IMR-90 (cell line): Measurements from ENCODE around the gene UGGT1. TPM values are rescaled to one million over a fixed set of nuclear protein-coding genes. Genes with fewer than 3 reads are reported as not detected.

Experiments
- ATAC-seq: fragments of 200-7000 bp; cut with Tn5 transposase; 2 replicates; pipeline ENCODE4 v1.9.1; 2020; ENCODE audit warnings: low read depth, mild to moderate bottlenecking, moderate library complexity
- BruUV-seq: library from RNA; stranded (reverse); fragments of 400-500 nt; replicated peaks from 2 replicates; lab custom pipeline; 2021; lab: Mats Ljungman, UMichigan
- CTCF ChIA-PET: fragments of 300-600 bp; formaldehyde crosslinking; extraction: SDS; loops from one replicate; lab custom pipeline; 2021; ENCODE audit warnings: antibody characterized with exemption; lab: Yijun Ruan, JAX
- POLR2A ChIA-PET: fragments of 300-600 bp; sonication (Branson Sonifier 250); formaldehyde crosslinking; loops from one replicate; lab custom pipeline; 2022; ENCODE audit warnings: antibody characterized with exemption; ENCODE audit not compliant: unreplicated experiment; lab: Charles Lee
- DNase-seq: peaks from one replicate; pipeline ENCODE4 v3.0.0; 2013
- H2AFZ ChIP-seq: replicated peaks from 2 replicates; pipeline ENCODE3; 2013; ENCODE audit warnings: low read length, mild to moderate bottlenecking; ENCODE audit not compliant: poor library complexity
- H2AK5ac ChIP-seq: 2 replicates; pipeline ENCODE4 v1.6.1; 2013; ENCODE audit warnings: low read depth, low read length, inconsistent platforms
- H2AK9ac ChIP-seq: replicated peaks from 2 replicates; pipeline ENCODE3; 2013; ENCODE audit warnings: mild to moderate bottlenecking, low read depth, low read length, moderate library complexity; ENCODE audit not compliant: poor library complexity
- H2BK120ac ChIP-seq: 2 replicates; pipeline ENCODE4 v1.6.1; 2013; ENCODE audit warnings: low read depth, low read length, inconsistent platforms
- H2BK15ac ChIP-seq: 3 replicates; pipeline ENCODE4 v1.6.1; 2013; ENCODE audit warnings: low read depth, low read length, inconsistent platforms
- H2BK20ac ChIP-seq: 2 replicates; pipeline ENCODE4 v1.6.1; 2013; ENCODE audit warnings: low read depth, mild to moderate bottlenecking, inconsistent platforms, low read length, moderate library complexity
- H2BK5ac ChIP-seq: 2 replicates; pipeline ENCODE4 v1.6.1; 2013; ENCODE audit warnings: mild to moderate bottlenecking, low read depth, low read length, inconsistent platforms; ENCODE audit not compliant: poor library complexity, severe bottlenecking
- H3K14ac ChIP-seq: replicated peaks from 2 replicates; pipeline ENCODE4 v1.6.1; 2013; ENCODE audit warnings: low read depth, low read length, inconsistent platforms
- H3K18ac ChIP-seq: 2 replicates; pipeline ENCODE4 v1.6.1; 2013; ENCODE audit warnings: low read depth, low read length, control low read depth
- H3K23ac ChIP-seq: 2 replicates; pipeline ENCODE4 v1.6.1; 2013; ENCODE audit warnings: low read depth, low read length, inconsistent platforms
- H3K27ac ChIP-seq: 2 replicates; pipeline ENCODE4 v1.5.1; 2013; ENCODE audit warnings: mild to moderate bottlenecking, control low read depth, low read length; ENCODE audit not compliant: insufficient read depth
- H3K27me3 ChIP-seq: 2 replicates; pipeline ENCODE4 v1.6.1; 2013; ENCODE audit warnings: low read length; ENCODE audit not compliant: control insufficient read depth, insufficient read depth
- H3K36me3 ChIP-seq: 2 replicates; pipeline ENCODE4 v1.6.1; 2013; ENCODE audit warnings: low read length, mixed read lengths; ENCODE audit not compliant: control insufficient read depth, insufficient read depth
- H3K4ac ChIP-seq: 2 replicates; pipeline ENCODE4 v1.6.1; 2013; ENCODE audit warnings: low read depth, low read length, inconsistent platforms
- H3K4me1 ChIP-seq: 2 replicates; pipeline ENCODE4 v1.6.1; 2013; ENCODE audit warnings: low read length, mixed read lengths; ENCODE audit not compliant: control insufficient read depth, insufficient read depth
- H3K4me2 ChIP-seq: 2 replicates; pipeline ENCODE4 v1.6.1; 2013; ENCODE audit warnings: low read depth, mild to moderate bottlenecking, control low read depth, low read length, moderate library complexity
- H3K4me3 ChIP-seq: 2 replicates; pipeline ENCODE4 v1.5.1; 2013; ENCODE audit warnings: low read depth, mild to moderate bottlenecking, control low read depth, low read length, moderate library complexity; ENCODE audit not compliant: insufficient read depth
- H3K56ac ChIP-seq: 2 replicates; pipeline ENCODE4 v1.6.1; 2013; ENCODE audit warnings: low read length, inconsistent platforms; ENCODE audit not compliant: insufficient read depth; ENCODE audit errors: extremely low read depth
- H3K79me1 ChIP-seq, 2 experiments: 2 replicates each; pipeline ENCODE4 v1.6.1; 2013; ENCODE audit warnings: low read length in 2 of 2, inconsistent platforms in 1 of 2, low read depth in 1 of 2
- H3K9ac ChIP-seq: 2 replicates; pipeline ENCODE4 v1.6.1; 2013; ENCODE audit warnings: low read depth, low read length, control low read depth
- H3K9me1 ChIP-seq: 2 replicates; pipeline ENCODE4 v1.6.1; 2013; ENCODE audit warnings: low read length, inconsistent platforms; ENCODE audit not compliant: insufficient read depth
- H3K9me3 ChIP-seq: 2 replicates; pipeline ENCODE4 v1.6.1; 2013; ENCODE audit warnings: low read length; ENCODE audit not compliant: control insufficient read depth, insufficient read depth
- H4K20me1 ChIP-seq: 2 replicates; pipeline ENCODE4 v1.6.1; 2013; ENCODE audit warnings: low read length, inconsistent platforms; ENCODE audit not compliant: insufficient read depth
- H4K5ac ChIP-seq: 2 replicates; pipeline ENCODE4 v1.6.1; 2013; ENCODE audit warnings: mild to moderate bottlenecking, low read depth, low read length, control low read depth
- H4K8ac ChIP-seq, 2 experiments: 2 replicates each; pipeline ENCODE4 v1.6.1; 2013; ENCODE audit warnings: low read depth in 2 of 2, low read length in 2 of 2, control low read depth in 1 of 2, inconsistent platforms in 1 of 2
- H4K91ac ChIP-seq: 2 replicates; pipeline ENCODE4 v1.6.1; 2013; ENCODE audit warnings: low read depth, low read length, inconsistent platforms; ENCODE audit not compliant: insufficient read depth
- CEBPB ChIP-seq: IDR thresholded peaks from 2 replicates; pipeline ENCODE4 v1.6.1; 2012; ENCODE audit warnings: low read depth, low read length, improper control_type of control experiment
- ELK1 ChIP-seq: fragments of 150-350 bp; IDR thresholded peaks from 2 replicates; pipeline ENCODE4 v1.6.1; 2016; ENCODE audit warnings: low read depth, mild to moderate bottlenecking, low read length, moderate library complexity, borderline replicate concordance
- FOS ChIP-seq: fragments of 150-350 bp; IDR thresholded peaks from 2 replicates; pipeline ENCODE4 v1.6.1; 2016; ENCODE audit warnings: low read depth, low read length
- MAFK ChIP-seq: IDR thresholded peaks from 2 replicates; pipeline ENCODE4 v1.6.1; 2012; ENCODE audit warnings: low read depth, low read length, improper control_type of control experiment
- MAZ ChIP-seq: IDR thresholded peaks from 2 replicates; pipeline ENCODE4 v1.6.1; 2012; ENCODE audit warnings: low read depth, mild to moderate bottlenecking, low read length, improper control_type of control experiment, moderate library complexity, borderline replicate concordance
- NFE2L2 ChIP-seq: fragments of 150-350 bp; IDR thresholded peaks from 2 replicates; pipeline ENCODE4 v1.6.1; 2016; ENCODE audit warnings: low read depth, mild to moderate bottlenecking, low read length
- POLR2A ChIP-seq: IDR thresholded peaks from 2 replicates; pipeline ENCODE4 v1.6.1; 2012; ENCODE audit warnings: mild to moderate bottlenecking, low read depth, low read length
- RFX5 ChIP-seq: IDR thresholded peaks from 2 replicates; pipeline ENCODE4 v1.8.0; 2012; ENCODE audit warnings: low read depth, mild to moderate bottlenecking, low read length, moderate library complexity
- SMC3 ChIP-seq: fragments of 150-350 bp; IDR thresholded peaks from 2 replicates; pipeline ENCODE4 v1.6.1; 2016; ENCODE audit warnings: low read depth, mild to moderate bottlenecking, antibody characterized with exemption, low read length, moderate library complexity
- WGBS, 2 experiments: methylation state at CpG; one replicate each; pipeline versions ENCODE4 v1.1.5 to v1.1.7; 2013; ENCODE audit warnings: missing lambda C conversion rate in 2 of 2; ENCODE audit not compliant: insufficient read length in 1 of 2; ENCODE audit errors: extremely low coverage in 2 of 2; 5-methylcytosine and 5-hydroxymethylcytosine counted together
- dilution Hi-C: fragments of 300-500 bp; cut with HindIII; formaldehyde crosslinking; loops from one replicate; pipeline ENCODE4 v1.14.3; 2018; ENCODE audit warnings: low sequenced_read_pairs; ENCODE audit not compliant: unreplicated experiment
- in situ Hi-C: fragments of 300-500 bp; cut with MboI; formaldehyde crosslinking; loops from 3 replicates; pipeline ENCODE4 v1.14.3; 2019; ENCODE audit warnings: low sequenced_read_pairs, inconsistent platforms, mixed read lengths
- intact Hi-C: fragments of 100-400 bp; cut with micrococcal nuclease; formaldehyde crosslinking; loops from 2 replicates; pipeline ENCODE4 v1.10.0; 2022
- polyA plus RNA-seq, 3 experiments: library from polyadenylated mRNA; depleted of rRNA; stranded (reverse); fragments of >200 nt; gene quantifications; 2 replicates each; pipeline ENCODE4 v1.2.3, GENCODE V29; 2012; ENCODE audit warnings: low replicate concordance in 1 of 3
- total RNA-seq: library from RNA; depleted of rRNA; stranded (reverse); fragments of >200 nt; gene quantifications from 2 replicates; pipeline ENCODE4 v1.2.3, GENCODE V29; 2012

The UGGT1 gene
- total and polyA plus RNA-seq, 2 of the 4 experiments (the other 2 are of a cell fraction): 26.1 to 71.3 TPM

DNA sequence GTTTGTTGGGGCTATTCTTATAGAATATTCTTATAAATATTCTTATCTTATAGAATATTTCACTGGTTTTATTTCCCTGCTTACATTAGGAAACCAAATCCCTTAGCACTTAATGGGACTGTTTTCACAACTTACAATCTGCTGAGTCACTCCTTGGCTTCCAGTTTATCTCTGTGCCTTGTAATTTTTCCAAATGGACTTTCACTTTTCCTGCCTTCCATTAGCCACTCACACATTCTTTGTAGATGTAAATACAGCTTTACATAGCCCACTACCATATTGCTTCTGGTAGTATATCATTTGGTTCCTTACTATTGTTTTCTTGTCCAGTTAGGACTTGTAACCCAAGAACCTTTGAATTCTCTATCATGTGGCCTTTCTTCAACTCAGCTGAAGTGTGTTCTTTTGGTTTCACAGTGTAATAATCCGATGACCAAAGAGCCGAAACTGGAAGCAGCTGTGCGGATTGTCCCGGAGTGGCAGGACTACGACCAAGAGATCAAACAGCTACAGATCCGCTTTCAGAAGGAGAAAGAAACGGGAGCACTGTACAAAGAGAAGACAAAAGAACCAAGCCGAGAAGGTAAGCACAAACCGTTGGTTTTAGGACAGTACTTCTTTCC, 96.1 kb downstream of the UGGT1 start:
- dilution Hi-C loops (no loop called here), intact Hi-C loops (no loop called here), in situ Hi-C loops (no loop called here)
- DNase-seq (peak; percentile 83), ATAC-seq (peak; percentile 50)
- peak overlapping the region; percentile 18 for H2AK9ac ChIP-seq
- no peak overlapping the region for H2AFZ ChIP-seq
- H2BK20ac ChIP-seq: peak overlapping the region; percentile 87
- peaks cover 19% of the 10 kb centered on the region for H3K36me3 ChIP-seq
- peak overlapping the region; percentile 87 for H2BK120ac ChIP-seq
- H4K91ac ChIP-seq: peak overlapping the region; percentile 84
- H3K18ac ChIP-seq: peak overlapping the region; percentile 100
- peak overlapping the region; percentile 42 to 86; a peak in 3 of 4 replicates for H4K8ac ChIP-seq
- H2AK5ac ChIP-seq: peak overlapping the region; percentile 63
- no peak overlapping the region; the same call in 1 of the 2 replicates for H3K14ac ChIP-seq
- ChIA-PET POLR2A (no interaction called here), CTCF (no interaction called here)
- peak overlapping the region; percentile 77; the same call in 1 of the 2 replicates for H3K27ac ChIP-seq
- no TSS peak for BruUV-seq
- peak overlapping the region; percentile 54; the same call in 1 of the 2 replicates for H3K23ac ChIP-seq
- no peaks in the 10 kb centered on the region for H3K9me3 ChIP-seq
- no peaks in the 10 kb centered on the region for H4K20me1 ChIP-seq
- peaks cover 3 to 8% of the 10 kb centered on the region in 2 experiments; a peak in 2 of 4 replicates for H3K79me1 ChIP-seq
- no peak overlapping the region for H3K9ac ChIP-seq
- H3K56ac ChIP-seq: no peak overlapping the region
- no peak overlapping the region for H3K4me3 ChIP-seq
- H3K4me2 ChIP-seq: peak overlapping the region; percentile 54; the same call in 1 of the 2 replicates
- H3K27me3 ChIP-seq: no peaks in the 10 kb centered on the region
- H2BK5ac ChIP-seq: peak overlapping the region; percentile 57
- TF ChIP-seq CEBPB: peak; percentile 29; the same call in 1 of the 2 replicates
- peak; percentile 88 for TF ChIP-seq MAFK
- peak; percentile 99 for TF ChIP-seq NFE2L2
- no peak for TF ChIP-seq ELK1
- no peak for TF ChIP-seq SMC3
- TF ChIP-seq FOS: 0 out of 2 replicates have a peak, but pooled peaks have one; percentile 27
- no peak for TF ChIP-seq RFX5
- no peak for TF ChIP-seq MAZ
- no peak for TF ChIP-seq POLR2A
- peak overlapping the region; percentile 75 for H3K4ac ChIP-seq
- peaks cover 9% of the 10 kb centered on the region for H3K9me1 ChIP-seq
- H2BK15ac ChIP-seq: peak overlapping the region; percentile 83; the same call in 1 of the 3 replicates
- WGBS, 2 experiments: 97% methylated on average over 6 of the region's 9 CpGs; no CpG with 5 or more reads in 1 of the 2 experiments
- H4K5ac ChIP-seq: peak overlapping the region; percentile 98
- peaks cover 14% of the 10 kb centered on the region for H3K4me1 ChIP-seq
